Smooth muscle cell of bladder (primary cell): ENCODE results near the gene GRB7. TPM values are rescaled to one million over a fixed set of nuclear protein-coding genes. Genes with fewer than 3 reads are reported as not detected.

Experiments used
- total RNA-seq: library from RNA; depleted of rRNA; stranded (reverse); fragments of >200 nt; gene quantifications from 2 replicates; pipeline ENCODE4 v1.2.3, GENCODE V29; 2014

The GRB7 gene
- not detected in 2 replicates for total RNA-seq

GRCh38 chr17:39737760-39738567, at the start of gene GRB7:
TSS of gene GRB7 (plus strand) at chr17:39737938. CDS start at chr17:39742302, 4,364 bp downstream.

GRCh38 chr17:39699818-39700147, 38.0 kb upstream of the GRB7 start, which contains the start of gene ERBB2:
TSS of gene ERBB2 (plus strand) at chr17:39700064. CDS start at chr17:39700239, 175 bp downstream.

GRCh38 chr17:39730095-39730921, 7.4 kb upstream of the GRB7 start, which contains the start of gene MIEN1:
TSS of gene MIEN1 (minus strand) at chr17:39730532. CDS start at chr17:39730495, 37 bp downstream.

Other genes starting within 250 kb of the GRB7 start
- not detected in 2 replicates for gene NEUROD2, start 130.0 kb upstream of the GRB7 start, total RNA-seq
- gene PPP1R1B, start 111.0 kb upstream of the GRB7 start, total RNA-seq, result not detected in 2 replicates
- 19.8 and 30.2 TPM in 2 replicates for gene STARD3, start 100.8 kb upstream of the GRB7 start, total RNA-seq
- 0.14 and 0.37 TPM in 2 replicates for gene TCAP, start 72.6 kb upstream of the GRB7 start, total RNA-seq
- gene PNMT, start 69.5 kb upstream of the GRB7 start, total RNA-seq, result not detected in 2 replicates
- 10.8 and 15.0 TPM in 2 replicates for gene PGAP3, start 49.9 kb upstream of the GRB7 start, total RNA-seq
- gene ERBB2, start 37.9 kb upstream of the GRB7 start, total RNA-seq, result 27.7 and 34.1 TPM in 2 replicates
- 13.7 and 16.4 TPM in 2 replicates for gene MIEN1, start 7.4 kb upstream of the GRB7 start, total RNA-seq
- gene IKZF3, start 126.4 kb downstream of the GRB7 start, total RNA-seq, result under 0.01 TPM in 1 of 2 replicates, not detected in the other
- gene ZPBP2, start 130.3 kb downstream of the GRB7 start, total RNA-seq, result not detected in 2 replicates
- gene GSDMB, start 180.7 kb downstream of the GRB7 start, total RNA-seq, result 3.0 and 8.9 TPM in 2 replicates
- 57.9 and 89.4 TPM in 2 replicates for gene ORMDL3, start 189.7 kb downstream of the GRB7 start, total RNA-seq
- gene LRRC3C, start 189.8 kb downstream of the GRB7 start, total RNA-seq, result not detected in 2 replicates
- gene GSDMA, start 225.1 kb downstream of the GRB7 start, total RNA-seq, result not detected in 2 replicates
- 76.9 and 83.2 TPM in 2 replicates for gene PSMD3, start 242.9 kb downstream of the GRB7 start, total RNA-seq